ENCODE measurements around the gene ROBO2. TPM values are rescaled to one million over a fixed set of nuclear protein-coding genes. Genes with fewer than 3 reads are reported as not detected.

The ROBO2 gene
- total and polyA plus RNA-seq, 2 experiments from 2014 or later = 1.5 to 7.8 TPM

DNA sequence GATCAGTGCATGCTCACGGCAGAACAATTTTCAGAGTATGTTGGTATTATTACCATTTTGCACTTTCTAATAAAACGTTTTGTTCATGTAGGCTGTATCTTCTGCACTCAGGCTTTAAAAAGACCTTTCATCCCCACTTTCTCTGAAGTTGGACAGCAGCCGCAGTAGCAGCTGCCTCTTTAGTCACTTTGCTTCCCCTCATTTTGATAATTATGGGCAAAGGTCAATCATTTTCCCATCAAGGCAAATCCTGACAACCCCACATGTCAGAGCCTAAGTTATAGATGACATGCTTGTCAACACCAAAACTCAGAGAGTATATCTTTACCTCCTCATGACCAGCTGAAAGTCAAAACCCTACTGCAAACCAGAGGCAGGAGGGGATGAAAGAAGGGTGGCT, 99.7 kb downstream of the ROBO2 start (continued):
- no peak for TF ChIP-seq CTCF (conservative IDR thresholded peaks at IDR 0.05; ENCODE audit: low read depth in 2 of 2)
- TF ChIP-seq EZH2 (IDR thresholded peaks at IDR 0.05; ENCODE audit: low read depth, unreplicated experiment) = no peak
- TF ChIP-seq STAT1 (IDR thresholded peaks at IDR 0.05; ENCODE audit: unreplicated experiment) = no peak

DNA sequence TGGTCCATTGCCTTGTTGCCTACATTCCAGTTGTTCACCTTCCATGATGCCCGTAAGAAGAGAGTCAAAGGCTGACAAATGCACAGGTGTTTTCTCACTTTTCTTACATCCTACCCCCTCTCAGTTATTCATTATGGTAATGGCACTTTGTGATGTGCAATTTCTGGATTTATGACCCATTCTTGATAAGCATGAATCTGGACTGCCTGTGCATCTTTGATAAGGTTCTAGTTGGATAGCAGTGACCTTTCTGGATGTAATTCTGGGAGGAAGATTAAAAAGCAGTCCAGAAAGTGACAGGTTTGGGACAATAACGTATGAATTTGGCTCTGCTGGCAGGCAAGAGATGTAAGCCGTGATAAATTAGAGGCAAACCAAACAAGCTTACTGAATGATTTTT, 101.5 kb downstream of the ROBO2 start:
- Histone ChIP-seq H3K4me3 (no peak overlapping the region), H3K4me2 (no peak overlapping the region)
- TF ChIP-seq EZH2 (IDR thresholded peaks at IDR 0.05; ENCODE audit: low read depth, unreplicated experiment) (no peak), CREB1 (CRISPR knock-in tag; IDR thresholded peaks at IDR 0.05; ENCODE audit: low read depth) (no peak), STAT1 (IDR thresholded peaks at IDR 0.05; ENCODE audit: unreplicated experiment) (no peak), ZNF331 (CRISPR knock-in tag; IDR thresholded peaks at IDR 0.05; ENCODE audit: low read depth) (no peak), POLR2AphosphoS5 (IDR thresholded peaks at IDR 0.05; ENCODE audit: low read depth) (no peak), JUNB (IDR thresholded peaks at IDR 0.05; ENCODE audit: unreplicated experiment) (no peak), ZNF114 (CRISPR knock-in tag; IDR thresholded peaks at IDR 0.05) (no peak), CTCF (conservative IDR thresholded peaks at IDR 0.05; ENCODE audit: low read depth in 2 of 2) (no peak), NANOG (IDR thresholded peaks at IDR 0.05; ENCODE audit: borderline replicate concordance) (no peak), EZH2phosphoT487 (IDR thresholded peaks at IDR 0.05; ENCODE audit: unreplicated experiment) (no peak)
- TF ChIP-seq, protein P1, sequence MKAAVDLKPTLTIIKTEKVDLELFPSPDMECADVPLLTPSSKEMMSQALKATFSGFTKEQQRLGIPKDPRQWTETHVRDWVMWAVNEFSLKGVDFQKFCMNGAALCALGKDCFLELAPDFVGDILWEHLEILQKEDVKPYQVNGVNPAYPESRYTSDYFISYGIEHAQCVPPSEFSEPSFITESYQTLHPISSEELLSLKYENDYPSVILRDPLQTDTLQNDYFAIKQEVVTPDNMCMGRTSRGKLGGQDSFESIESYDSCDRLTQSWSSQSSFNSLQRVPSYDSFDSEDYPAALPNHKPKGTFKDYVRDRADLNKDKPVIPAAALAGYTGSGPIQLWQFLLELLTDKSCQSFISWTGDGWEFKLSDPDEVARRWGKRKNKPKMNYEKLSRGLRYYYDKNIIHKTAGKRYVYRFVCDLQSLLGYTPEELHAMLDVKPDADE (IDR thresholded peaks at IDR 0.05) = no peak
- TF ChIP-seq, protein P2, sequence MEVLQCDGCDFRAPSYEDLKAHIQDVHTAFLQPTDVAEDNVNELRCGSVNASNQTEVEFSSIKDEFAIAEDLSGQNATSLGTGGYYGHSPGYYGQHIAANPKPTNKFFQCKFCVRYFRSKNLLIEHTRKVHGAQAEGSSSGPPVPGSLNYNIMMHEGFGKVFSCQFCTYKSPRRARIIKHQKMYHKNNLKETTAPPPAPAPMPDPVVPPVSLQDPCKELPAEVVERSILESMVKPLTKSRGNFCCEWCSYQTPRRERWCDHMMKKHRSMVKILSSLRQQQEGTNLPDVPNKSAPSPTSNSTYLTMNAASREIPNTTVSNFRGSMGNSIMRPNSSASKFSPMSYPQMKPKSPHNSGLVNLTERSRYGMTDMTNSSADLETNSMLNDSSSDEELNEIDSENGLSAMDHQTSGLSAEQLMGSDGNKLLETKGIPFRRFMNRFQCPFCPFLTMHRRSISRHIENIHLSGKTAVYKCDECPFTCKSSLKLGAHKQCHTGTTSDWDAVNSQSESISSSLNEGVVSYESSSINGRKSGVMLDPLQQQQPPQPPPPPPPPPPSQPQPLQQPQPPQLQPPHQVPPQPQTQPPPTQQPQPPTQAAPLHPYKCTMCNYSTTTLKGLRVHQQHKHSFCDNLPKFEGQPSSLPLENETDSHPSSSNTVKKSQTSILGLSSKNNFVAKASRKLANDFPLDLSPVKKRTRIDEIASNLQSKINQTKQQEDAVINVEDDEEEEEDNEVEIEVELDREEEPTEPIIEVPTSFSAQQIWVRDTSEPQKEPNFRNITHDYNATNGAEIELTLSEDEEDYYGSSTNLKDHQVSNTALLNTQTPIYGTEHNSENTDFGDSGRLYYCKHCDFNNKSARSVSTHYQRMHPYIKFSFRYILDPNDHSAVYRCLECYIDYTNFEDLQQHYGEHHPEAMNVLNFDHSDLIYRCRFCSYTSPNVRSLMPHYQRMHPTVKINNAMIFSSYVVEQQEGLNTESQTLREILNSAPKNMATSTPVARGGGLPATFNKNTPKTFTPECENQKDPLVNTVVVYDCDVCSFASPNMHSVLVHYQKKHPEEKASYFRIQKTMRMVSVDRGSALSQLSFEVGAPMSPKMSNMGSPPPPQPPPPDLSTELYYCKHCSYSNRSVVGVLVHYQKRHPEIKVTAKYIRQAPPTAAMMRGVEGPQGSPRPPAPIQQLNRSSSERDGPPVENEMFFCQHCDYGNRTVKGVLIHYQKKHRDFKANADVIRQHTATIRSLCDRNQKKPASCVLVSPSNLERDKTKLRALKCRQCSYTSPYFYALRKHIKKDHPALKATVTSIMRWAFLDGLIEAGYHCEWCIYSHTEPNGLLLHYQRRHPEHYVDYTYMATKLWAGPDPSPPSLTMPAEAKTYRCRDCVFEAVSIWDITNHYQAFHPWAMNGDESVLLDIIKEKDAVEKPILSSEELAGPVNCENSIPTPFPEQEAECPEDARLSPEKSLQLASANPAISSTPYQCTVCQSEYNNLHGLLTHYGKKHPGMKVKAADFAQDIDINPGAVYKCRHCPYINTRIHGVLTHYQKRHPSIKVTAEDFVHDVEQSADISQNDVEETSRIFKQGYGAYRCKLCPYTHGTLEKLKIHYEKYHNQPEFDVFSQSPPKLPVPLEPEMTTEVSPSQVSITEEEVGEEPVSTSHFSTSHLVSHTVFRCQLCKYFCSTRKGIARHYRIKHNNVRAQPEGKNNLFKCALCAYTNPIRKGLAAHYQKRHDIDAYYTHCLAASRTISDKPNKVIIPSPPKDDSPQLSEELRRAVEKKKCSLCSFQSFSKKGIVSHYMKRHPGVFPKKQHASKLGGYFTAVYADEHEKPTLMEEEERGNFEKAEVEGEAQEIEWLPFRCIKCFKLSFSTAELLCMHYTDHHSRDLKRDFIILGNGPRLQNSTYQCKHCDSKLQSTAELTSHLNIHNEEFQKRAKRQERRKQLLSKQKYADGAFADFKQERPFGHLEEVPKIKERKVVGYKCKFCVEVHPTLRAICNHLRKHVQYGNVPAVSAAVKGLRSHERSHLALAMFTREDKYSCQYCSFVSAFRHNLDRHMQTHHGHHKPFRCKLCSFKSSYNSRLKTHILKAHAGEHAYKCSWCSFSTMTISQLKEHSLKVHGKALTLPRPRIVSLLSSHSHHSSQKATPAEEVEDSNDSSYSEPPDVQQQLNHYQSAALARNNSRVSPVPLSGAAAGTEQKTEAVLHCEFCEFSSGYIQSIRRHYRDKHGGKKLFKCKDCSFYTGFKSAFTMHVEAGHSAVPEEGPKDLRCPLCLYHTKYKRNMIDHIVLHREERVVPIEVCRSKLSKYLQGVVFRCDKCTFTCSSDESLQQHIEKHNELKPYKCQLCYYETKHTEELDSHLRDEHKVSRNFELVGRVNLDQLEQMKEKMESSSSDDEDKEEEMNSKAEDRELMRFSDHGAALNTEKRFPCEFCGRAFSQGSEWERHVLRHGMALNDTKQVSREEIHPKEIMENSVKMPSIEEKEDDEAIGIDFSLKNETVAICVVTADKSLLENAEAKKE (CRISPR knock-in tag; IDR thresholded peaks at IDR 0.05) = no peak

More for the DNA sequence above, 101.5 kb downstream of the ROBO2 start:
- Mint-ChIP-seq H3K27me3 (ENCODE audit: insufficient read depth, low read depth, poor library complexity) (peaks cover 1% of the 10 kb centered on the region), H3K27ac (no peak overlapping the region), H3K36me3 (ENCODE audit: low read depth) (no peaks in the 10 kb centered on the region), H3K4me3 (no peak overlapping the region), H3K9me3 (no peaks in the 10 kb centered on the region), H3K4me1 (peaks cover 23% of the 10 kb centered on the region)
- H3F3A ChIP-seq (replicated peaks; ENCODE audit: low read depth) = no peaks in the 10 kb centered on the region
- no peak for ATAC-seq
- DNase-seq (ENCODE audit: low spot score) = no peak
- peaks cover 6% of the 10 kb centered on the region for H3K4me1 ChIP-seq (ENCODE audit: insufficient read depth)
- no peaks in the 10 kb centered on the region for H3K27me3 ChIP-seq (ENCODE audit: insufficient read depth)
- no peaks in the 10 kb centered on the region for H4K20me1 ChIP-seq (replicated peaks; ENCODE audit: insufficient read depth)
- no peak overlapping the region for H3K27ac ChIP-seq (ENCODE audit: low read depth)
- no peak overlapping the region for H2AFZ ChIP-seq
- no peaks in the 10 kb centered on the region for H3K36me3 ChIP-seq (ENCODE audit: insufficient read depth)
- H3K9me2 ChIP-seq (ENCODE audit: insufficient read depth) = no peaks in the 10 kb centered on the region
- no peaks in the 10 kb centered on the region for H3K79me2 ChIP-seq (replicated peaks; ENCODE audit: insufficient read depth)
